GM12878 (cell line): ENCODE measurements around the gene NFATC1. TPM values are rescaled to one million over a fixed set of nuclear protein-coding genes. Genes with fewer than 3 reads are reported as not detected.

Source experiments
- ATAC-seq: fragments of 200-7000 bp; cut with Tn5 transposase; 3 replicates; pipeline ENCODE4 v1.9.1; 2020; ENCODE audit warnings: mild to moderate bottlenecking, moderate library complexity
- BruUV-seq: library from RNA; stranded (reverse); fragments of 400-500 nt; replicated peaks from 2 replicates; lab custom pipeline; 2021; lab: Mats Ljungman, UMichigan
- CTCF ChIA-PET: fragments of 300-600 bp; sonication (Branson Sonifier 250); formaldehyde crosslinking; extraction: SDS; loops from one replicate; lab custom pipeline; 2021; ENCODE audit warnings: inconsistent platforms; lab: Yijun Ruan, JAX
- POLR2A ChIA-PET: fragments of 350-600 bp; formaldehyde crosslinking; extraction: SDS; loops from one replicate; lab custom pipeline; 2021; ENCODE audit warnings: inconsistent platforms; lab: Charles Lee
- RAD21 ChIA-PET: fragments of 300-600 bp; sonication (Branson Sonifier 250); formaldehyde crosslinking; loops from one replicate; lab custom pipeline; 2023; ENCODE audit warnings: antibody characterized with exemption; ENCODE audit not compliant: unreplicated experiment; lab: Charles Lee
- SMC1A ChIA-PET: fragments of 300-600 bp; sonication (Branson Sonifier 250); formaldehyde crosslinking; loops from one replicate; lab custom pipeline; 2023; ENCODE audit not compliant: unreplicated experiment, uncharacterized antibody; lab: Charles Lee
- DNase-seq: peaks from one replicate; pipeline ENCODE4 v3.0.0-alpha.2; 2011; ENCODE audit warnings: low read depth, low spot score
- FAIRE-seq: peaks from 3 replicates; lab custom pipeline; 2011; peaks lifted over from hg19 to GRCh38; lab: Jason Lieb, UNC
- H2AFZ ChIP-seq: 2 replicates; pipeline ENCODE4 v1.6.0; 2011; ENCODE audit warnings: low read depth, low read length, control low read depth; ENCODE audit not compliant: control insufficient read depth
- H3K27ac ChIP-seq: 2 replicates; pipeline ENCODE4 v1.5.1; 2011; ENCODE audit warnings: control low read depth; ENCODE audit not compliant: control insufficient read depth, insufficient read depth
- H3K27me3 ChIP-seq, 2 experiments: replicated peaks in 1 of 2; 2 replicates each; pipeline versions ENCODE4 v1.6.0 to v1.6.1; 2011; ENCODE audit warnings: low read length in 1 of 2; ENCODE audit not compliant: control insufficient read depth in 2 of 2, insufficient read depth in 2 of 2
- H3K36me3 ChIP-seq, 2 experiments: 2 replicates each; pipeline ENCODE4 v1.5.1; 2011; ENCODE audit warnings: low read length in 1 of 2; ENCODE audit not compliant: control insufficient read depth in 2 of 2, insufficient read depth in 2 of 2
- H3K4me1 ChIP-seq: 2 replicates; pipeline ENCODE4 v1.6.1; 2011; ENCODE audit warnings: mild to moderate bottlenecking, low read length, moderate library complexity, mixed read lengths; ENCODE audit not compliant: control insufficient read depth, insufficient read depth
- H3K4me2 ChIP-seq: 2 replicates; pipeline ENCODE4 v1.6.0; 2011; ENCODE audit warnings: control low read depth; ENCODE audit not compliant: control insufficient read depth, insufficient read depth
- H3K4me3 ChIP-seq: fragments of 200-600 bp; sonication (generic); 2 replicates; pipeline ENCODE4 v1.5.1; 2016
- H3K79me2 ChIP-seq: 2 replicates; pipeline ENCODE4 v1.6.0; 2011; ENCODE audit warnings: low read length; ENCODE audit not compliant: control insufficient read depth, insufficient read depth
- H3K9ac ChIP-seq: 2 replicates; pipeline ENCODE4 v1.8.0; 2011; ENCODE audit warnings: low read length, control low read depth, mixed read lengths; ENCODE audit not compliant: control insufficient read depth, insufficient read depth
- H3K9me3 ChIP-seq: replicated peaks from 3 replicates; pipeline ENCODE4 v1.5.1; 2011; ENCODE audit warnings: mild to moderate bottlenecking, low read length; ENCODE audit not compliant: control insufficient read depth, insufficient read depth
- H4K20me1 ChIP-seq: 2 replicates; pipeline ENCODE4 v1.6.0; 2011; ENCODE audit not compliant: control insufficient read depth, insufficient read depth
- CHD4 ChIP-seq: fragments of 200-600 bp; sonication (generic); IDR thresholded peaks from 2 replicates; pipeline ENCODE4 v1.6.1; 2016; ENCODE audit warnings: mild to moderate bottlenecking
- CREM ChIP-seq: IDR thresholded peaks from 2 replicates; pipeline ENCODE4 v1.6.1; 2014; ENCODE audit warnings: antibody characterized with exemption, low read depth
- FOXK2 ChIP-seq: fragments of 450-650 bp; IDR thresholded peaks from 2 replicates; pipeline ENCODE4 v1.6.1; 2017; ENCODE audit warnings: mild to moderate bottlenecking, moderate library complexity
- NFXL1 ChIP-seq: fragments of 450-650 bp; IDR thresholded peaks from 2 replicates; pipeline ENCODE4 v1.6.1; 2017; ENCODE audit warnings: antibody characterized with exemption, mild to moderate bottlenecking, borderline replicate concordance
- SMAD5 ChIP-seq: IDR thresholded peaks from 2 replicates; pipeline ENCODE4 v1.6.1; 2016; ENCODE audit warnings: antibody characterized with exemption, low read depth
- SMARCA5 ChIP-seq: fragments of 450-650 bp; IDR thresholded peaks from 2 replicates; pipeline ENCODE4 v1.6.1; 2017; ENCODE audit warnings: mild to moderate bottlenecking
- STAT3 ChIP-seq: IDR thresholded peaks from 2 replicates; pipeline ENCODE4 v1.6.1; 2011; ENCODE audit warnings: low read depth, low read length, improper control_type of control experiment
- SUZ12 ChIP-seq: fragments of 200-600 bp; sonication (generic); IDR thresholded peaks from one replicate; pipeline ENCODE4 v1.6.1; 2018; ENCODE audit warnings: antibody characterized with exemption, mild to moderate bottlenecking; ENCODE audit not compliant: unreplicated experiment
- ZBTB40 ChIP-seq: fragments of 450-650 bp; IDR thresholded peaks from 2 replicates; pipeline ENCODE4 v1.6.1; 2016; ENCODE audit warnings: mild to moderate bottlenecking, moderate library complexity, borderline replicate concordance
- ZNF592 ChIP-seq: fragments of 450-650 bp; IDR thresholded peaks from 2 replicates; pipeline ENCODE4 v1.6.1; 2017; ENCODE audit warnings: mild to moderate bottlenecking, moderate library complexity
- WGBS: methylation state at CpG from one replicate; pipeline ENCODE4 v1.1.6; 2016; ENCODE audit warnings: low lambda C conversion rate; ENCODE audit not compliant: insufficient replicate concordance, insufficient coverage; ENCODE audit errors: missing lambda C conversion rate; 5-methylcytosine and 5-hydroxymethylcytosine counted together
- in situ Hi-C: fragments of 300-500 bp; cut with MboI; formaldehyde crosslinking; loops from 9 replicates; pipeline ENCODE4 v1.14.3; 2018; ENCODE audit warnings: mixed read lengths
- intact Hi-C: fragments of 100-400 bp; cut with micrococcal nuclease; formaldehyde crosslinking; loops from one replicate; pipeline ENCODE4 v1.14.2; 2022; ENCODE audit not compliant: unreplicated experiment
- polyA plus RNA-seq, 11 experiments: library from polyadenylated mRNA; depleted of rRNA in 4 of 11; unstranded in 6 of 11; stranded (reverse) in 5 of 11; fragments of >200 nt; fragmentation: Nextera tagmentation in 4 of 11; fragmentation: Illumina TruSeq in 1 of 11; extraction: Ambion mirVana in 4 of 11; extraction: Trizol in 1 of 11; gene quantifications; 1 replicate in 1 of 11; 2 replicates in 10 of 11; pipeline versions ENCODE4 v1.2.1 to v1.2.3, GENCODE V29; 2011 to 2016; ENCODE audit warnings: inconsistent platforms in 2 of 11, missing spikeins in 2 of 11, low read depth in 1 of 11
- total RNA-seq, 4 experiments: library from RNA; depleted of rRNA in 3 of 4; stranded (reverse); fragments of >200 nt in 3 of 4; fragmentation: Illumina TruSeq in 1 of 4; extraction: Trizol in 1 of 4; gene quantifications; 2 replicates each; pipeline versions ENCODE4 v1.2.1 to v1.2.3, GENCODE V29; 2013 to 2021

Gene NFATC1
- total and polyA plus RNA-seq, 10 of the 15 experiments (the other 5 are each of a cell fraction or from before 2014, with no cell fraction given): 0.84 to 20.8 (median 5.1) TPM

- no peaks in the 10 kb centered on the region; the same call in 2 of the 3 replicates for H3K9me3 ChIP-seq
- intact Hi-C loops (loop anchor here (5.0 kb wide), 2 partner anchors 39 to 71 kb away; partner anchors contain the start of gene NFATC1), in situ Hi-C loops (loop anchor here (5.0 kb wide), 1 partner anchor 34 kb away; no protein-coding TSS in a partner anchor)
- no peak overlapping the region for H3K4me2 ChIP-seq
- no TSS peak for BruUV-seq
- no peaks in the 10 kb centered on the region for H4K20me1 ChIP-seq
- 94% methylated on average over 12 of the region's 12 CpGs for WGBS
- POLR2A ChIA-PET: no interaction called here
- SMC1A ChIA-PET: no interaction called here
- DNase-seq (no peak), FAIRE-seq (no peak), ATAC-seq (no peak)
- no peaks in the 10 kb centered on the region for H3K27me3 ChIP-seq
- no peak overlapping the region for H3K9ac ChIP-seq
- RAD21 ChIA-PET: interaction anchor here (3.7 kb wide), 1 partner anchor 55 kb away, joined by 22 read pairs; no protein-coding TSS in a partner anchor
- no peaks in the 10 kb centered on the region for H3K79me2 ChIP-seq
- CTCF ChIA-PET: interaction anchor here (1.0 to 1.2 kb wide), 2 partner anchors 61 to 72 kb away, joined by 3 to 4 read pairs; no protein-coding TSS in a partner anchor
- no peaks in the 10 kb centered on the region; a peak in 1 of 4 replicates for H3K36me3 ChIP-seq
- H3K4me3 ChIP-seq: no peak overlapping the region
- no peak overlapping the region for H3K27ac ChIP-seq
- no peak overlapping the region for H2AFZ ChIP-seq
- TF ChIP-seq CREM (no peak), FOXK2 (no peak), ZNF592 (no peak), SUZ12 (no peak), NFXL1 (no peak), SMAD5 (no peak), CHD4 (no peak), SMARCA5 (no peak), STAT3 (no peak), ZBTB40 (no peak)
- TF ChIP-seq, all 136 proteins: peak for 0
- peaks cover 21% of the 10 kb centered on the region for H3K4me1 ChIP-seq
Observed at GRCh38 chr18:79468119-79468789, 72.5 kb downstream of the NFATC1 start.
